ENCODE results near the gene UBQLN2.
"Not testable (repeated sequence)": the region's sequence is repeated elsewhere in the genome, so short reads cannot be mapped to it uniquely, and the experiment has no call there.

UBQLN2 gene

DNA sequence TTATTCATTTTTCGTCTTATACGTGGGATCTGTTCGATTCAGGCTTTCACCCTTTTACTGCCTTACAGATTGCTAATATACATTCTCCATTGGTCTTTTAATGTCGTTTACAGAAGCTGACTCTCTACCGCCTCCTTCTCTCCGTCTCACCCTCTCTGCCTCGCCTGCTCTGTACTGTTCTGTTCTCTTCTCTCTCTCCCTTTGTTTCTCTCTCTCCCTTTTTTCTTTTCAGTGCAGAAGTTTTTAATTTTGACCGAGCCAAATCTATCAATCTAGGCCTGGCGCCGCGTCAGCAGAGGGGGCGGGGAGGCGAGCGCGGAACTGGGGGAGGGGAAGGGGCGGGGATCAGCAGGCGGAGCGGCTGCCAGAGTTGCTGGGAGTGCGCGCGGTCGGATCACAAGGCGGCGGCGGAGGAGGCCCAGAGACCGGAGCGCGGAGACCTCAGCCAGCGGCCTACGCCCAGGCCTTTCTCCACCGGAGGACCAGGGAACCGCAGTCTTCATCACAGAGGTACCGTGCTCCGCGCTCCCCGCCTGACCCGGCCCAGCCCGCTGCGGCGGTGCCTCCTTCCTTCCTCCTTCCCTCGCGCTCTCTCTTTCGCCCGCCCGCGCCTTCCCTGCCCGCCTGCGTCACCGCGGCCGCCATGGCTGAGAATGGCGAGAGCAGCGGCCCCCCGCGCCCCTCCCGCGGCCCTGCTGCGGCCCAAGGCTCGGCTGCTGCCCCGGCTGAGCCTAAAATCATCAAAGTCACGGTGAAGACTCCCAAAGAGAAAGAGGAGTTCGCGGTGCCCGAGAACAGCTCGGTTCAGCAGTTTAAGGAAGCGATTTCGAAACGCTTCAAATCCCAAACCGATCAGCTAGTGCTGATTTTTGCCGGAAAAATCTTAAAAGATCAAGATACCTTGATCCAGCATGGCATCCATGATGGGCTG is at the start of gene UBQLN2:
UBQLN2 (plus strand) TSS at position 397 of the 931 bp plus-strand sequence; CDS start at position 644, 247 bp downstream.
- peak within 1 kb of the TSS; percentile 89 for H3K9ac ChIP-seq (ENCODE audit: low read depth in 1 of 2, low read length in 2 of 2)
- peaks cover 0 to 2% of the 10 kb centered on the region in 2 donors for H3K4me1 ChIP-seq (ENCODE audit: control insufficient read depth in 2 of 2, insufficient read depth in 2 of 2, low read length in 2 of 2)
- H3K36me3 ChIP-seq (ENCODE audit: control insufficient read depth in 2 of 2, insufficient read depth in 2 of 2, low read length in 2 of 2): no peaks in the 10 kb centered on the region
- no peaks in the 10 kb centered on the region for H3K9me3 ChIP-seq (ENCODE audit: control insufficient read depth in 2 of 2, low read length in 2 of 2)
- peaks cover 0 to 3% of the 10 kb centered on the region in 2 donors for H3K27me3 ChIP-seq (ENCODE audit: control insufficient read depth in 2 of 2, insufficient read depth in 2 of 2, low read length in 2 of 2)
- H3K27ac ChIP-seq (ENCODE audit: low read depth in 2 of 2, low read length in 2 of 2): peak within 1 kb of the TSS; percentile 92 to 94
- H3K4me3 ChIP-seq (ENCODE audit: low read length in 2 of 2): peak within 1 kb of the TSS; percentile 85 to 92

DNA sequence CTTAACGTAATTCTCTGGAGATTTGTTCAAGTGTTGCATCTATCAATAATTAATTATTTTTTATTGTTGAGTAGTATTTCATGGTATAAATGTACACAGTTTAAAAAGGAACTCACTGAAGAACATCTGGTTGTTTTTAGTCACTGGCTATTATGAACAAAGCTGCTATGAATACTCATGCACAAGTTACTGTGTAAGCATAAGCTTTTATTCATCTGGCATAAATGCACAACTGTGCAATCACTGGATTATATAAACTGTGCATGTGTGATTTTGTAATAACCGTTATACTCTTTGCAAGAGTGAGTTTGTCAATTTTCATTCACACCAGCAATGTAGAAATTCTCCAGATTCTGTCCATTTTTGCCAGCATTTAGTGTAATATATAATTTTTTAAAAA is 43.8 kb upstream of the UBQLN2 start:
- Histone ChIP-seq H3K27ac (ENCODE audit: low read depth in 2 of 2, low read length in 2 of 2) (no peak overlapping the region), H3K4me1 (ENCODE audit: control insufficient read depth in 2 of 2, insufficient read depth in 2 of 2, low read length in 2 of 2) (no peaks in the 10 kb centered on the region), H3K9me3 (ENCODE audit: control insufficient read depth in 2 of 2, low read length in 2 of 2) (no peaks in the 10 kb centered on the region), H3K9ac (ENCODE audit: low read depth in 1 of 2, low read length in 2 of 2) (no peak overlapping the region), H3K4me3 (ENCODE audit: low read length in 2 of 2) (no peak overlapping the region), H3K27me3 (ENCODE audit: control insufficient read depth in 2 of 2, insufficient read depth in 2 of 2, low read length in 2 of 2) (no peaks in the 10 kb centered on the region), H3K36me3 (ENCODE audit: control insufficient read depth in 2 of 2, insufficient read depth in 2 of 2, low read length in 2 of 2) (no peaks in the 10 kb centered on the region)

GRCh38 chrX:56529482-56530007 is 33.9 kb upstream of the UBQLN2 start:
- H3K27me3 ChIP-seq (ENCODE audit: control insufficient read depth in 2 of 2, insufficient read depth in 2 of 2, low read length in 2 of 2); H3K36me3 ChIP-seq (ENCODE audit: control insufficient read depth in 2 of 2, insufficient read depth in 2 of 2, low read length in 2 of 2); H3K9ac ChIP-seq (ENCODE audit: low read depth in 1 of 2, low read length in 2 of 2); H3K4me3 ChIP-seq (ENCODE audit: low read length in 2 of 2); H3K4me1 ChIP-seq (ENCODE audit: control insufficient read depth in 2 of 2, insufficient read depth in 2 of 2, low read length in 2 of 2); H3K27ac ChIP-seq (ENCODE audit: low read depth in 2 of 2, low read length in 2 of 2); H3K9me3 ChIP-seq (ENCODE audit: control insufficient read depth in 2 of 2, low read length in 2 of 2): not testable (repeated sequence)

- no peak overlapping the region for H3K4me3 ChIP-seq (ENCODE audit: low read length in 2 of 2)
These were observed 33.4 kb upstream of the UBQLN2 start for GRCh38 chrX:56530011-56530410.

GRCh38 chrX:56550667-56551066 is 12.8 kb upstream of the UBQLN2 start:
- Histone ChIP-seq H3K9ac (ENCODE audit: low read depth in 1 of 2, low read length in 2 of 2) (no peak overlapping the region), H3K4me3 (ENCODE audit: low read length in 2 of 2) (no peak overlapping the region), H3K27me3 (ENCODE audit: control insufficient read depth in 2 of 2, insufficient read depth in 2 of 2, low read length in 2 of 2) (peaks cover 0 to 2% of the 10 kb centered on the region in 2 donors), H3K9me3 (ENCODE audit: control insufficient read depth in 2 of 2, low read length in 2 of 2) (peaks cover 0 to 3% of the 10 kb centered on the region in 2 donors), H3K4me1 (ENCODE audit: control insufficient read depth in 2 of 2, insufficient read depth in 2 of 2, low read length in 2 of 2) (no peaks in the 10 kb centered on the region), H3K36me3 (ENCODE audit: control insufficient read depth in 2 of 2, insufficient read depth in 2 of 2, low read length in 2 of 2) (no peaks in the 10 kb centered on the region), H3K27ac (ENCODE audit: low read depth in 2 of 2, low read length in 2 of 2) (no peak overlapping the region)

More at GRCh38 chrX:56530011-56530410, 33.4 kb upstream of the UBQLN2 start:
- Histone ChIP-seq H3K4me1 (ENCODE audit: control insufficient read depth in 2 of 2, insufficient read depth in 2 of 2, low read length in 2 of 2) (no peaks in the 10 kb centered on the region), H3K9ac (ENCODE audit: low read depth in 1 of 2, low read length in 2 of 2) (no peak overlapping the region), H3K36me3 (ENCODE audit: control insufficient read depth in 2 of 2, insufficient read depth in 2 of 2, low read length in 2 of 2) (no peaks in the 10 kb centered on the region), H3K27me3 (ENCODE audit: control insufficient read depth in 2 of 2, insufficient read depth in 2 of 2, low read length in 2 of 2) (no peaks in the 10 kb centered on the region), H3K9me3 (ENCODE audit: control insufficient read depth in 2 of 2, low read length in 2 of 2) (no peaks in the 10 kb centered on the region), H3K27ac (ENCODE audit: low read depth in 2 of 2, low read length in 2 of 2) (no peak overlapping the region)

GRCh38 chrX:56554870-56555269 is 8.6 kb upstream of the UBQLN2 start:
- Histone ChIP-seq H3K9ac (ENCODE audit: low read depth in 1 of 2, low read length in 2 of 2) (no peak overlapping the region), H3K4me3 (ENCODE audit: low read length in 2 of 2) (no peak overlapping the region), H3K27me3 (ENCODE audit: control insufficient read depth in 2 of 2, insufficient read depth in 2 of 2, low read length in 2 of 2) (peaks cover 0 to 2% of the 10 kb centered on the region in 2 donors), H3K27ac (ENCODE audit: low read depth in 2 of 2, low read length in 2 of 2) (no peak overlapping the region), H3K4me1 (ENCODE audit: control insufficient read depth in 2 of 2, insufficient read depth in 2 of 2, low read length in 2 of 2) (no peaks in the 10 kb centered on the region), H3K9me3 (ENCODE audit: control insufficient read depth in 2 of 2, low read length in 2 of 2) (no peaks in the 10 kb centered on the region), H3K36me3 (ENCODE audit: control insufficient read depth in 2 of 2, insufficient read depth in 2 of 2, low read length in 2 of 2) (no peaks in the 10 kb centered on the region)

DNA sequence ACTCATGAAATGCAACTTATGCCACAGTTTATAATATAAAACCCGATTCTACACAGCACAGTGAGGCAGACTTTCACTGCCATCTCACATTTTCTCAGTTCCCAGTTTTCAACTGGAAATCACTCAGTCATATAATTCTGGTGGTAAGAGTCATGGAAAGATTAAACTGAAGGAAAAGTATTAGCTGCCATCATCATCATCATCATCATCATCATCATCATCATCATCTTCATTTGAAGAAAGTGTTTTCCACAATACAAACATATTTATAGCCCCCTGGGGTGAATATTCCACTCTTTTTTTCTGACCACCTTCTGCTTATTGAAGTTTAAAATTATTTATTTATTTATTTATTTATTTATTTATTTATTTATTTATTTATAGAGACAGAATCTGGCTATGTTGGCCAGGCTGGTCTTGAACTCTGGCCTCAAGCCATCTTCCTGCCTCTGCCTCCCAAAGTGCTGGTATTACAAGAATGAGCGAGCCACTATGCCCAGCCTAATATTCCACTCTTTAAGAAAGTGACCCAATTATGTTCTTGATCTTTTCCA is 6.0 kb upstream of the UBQLN2 start:
- Histone ChIP-seq H3K9ac (ENCODE audit: low read depth in 1 of 2, low read length in 2 of 2) (no peak overlapping the region), H3K36me3 (ENCODE audit: control insufficient read depth in 2 of 2, insufficient read depth in 2 of 2, low read length in 2 of 2) (no peaks in the 10 kb centered on the region), H3K27me3 (ENCODE audit: control insufficient read depth in 2 of 2, insufficient read depth in 2 of 2, low read length in 2 of 2) (peaks cover 0 to 2% of the 10 kb centered on the region in 2 donors), H3K4me1 (ENCODE audit: control insufficient read depth in 2 of 2, insufficient read depth in 2 of 2, low read length in 2 of 2) (no peaks in the 10 kb centered on the region), H3K4me3 (ENCODE audit: low read length in 2 of 2) (no peak overlapping the region), H3K27ac (ENCODE audit: low read depth in 2 of 2, low read length in 2 of 2) (no peak overlapping the region), H3K9me3 (ENCODE audit: control insufficient read depth in 2 of 2, low read length in 2 of 2) (no peaks in the 10 kb centered on the region)

- H3K9me3 ChIP-seq (ENCODE audit: control insufficient read depth in 2 of 2, low read length in 2 of 2): no peaks in the 10 kb centered on the region
- peak overlapping the region; percentile 92 to 94 for H3K27ac ChIP-seq (ENCODE audit: low read depth in 2 of 2, low read length in 2 of 2)
- H3K27me3 ChIP-seq (ENCODE audit: control insufficient read depth in 2 of 2, insufficient read depth in 2 of 2, low read length in 2 of 2): peaks cover 0 to 3% of the 10 kb centered on the region in 2 donors
- H3K4me3 ChIP-seq (ENCODE audit: low read length in 2 of 2): peak overlapping the region; percentile 85 to 92
- peaks cover 0 to 2% of the 10 kb centered on the region in 2 donors for H3K4me1 ChIP-seq (ENCODE audit: control insufficient read depth in 2 of 2, insufficient read depth in 2 of 2, low read length in 2 of 2)
- no peaks in the 10 kb centered on the region for H3K36me3 ChIP-seq (ENCODE audit: control insufficient read depth in 2 of 2, insufficient read depth in 2 of 2, low read length in 2 of 2)
- peak overlapping the region; percentile 89 for H3K9ac ChIP-seq (ENCODE audit: low read depth in 1 of 2, low read length in 2 of 2)
These were observed 898 bp downstream of the UBQLN2 start for GRCh38 chrX:56564164-56564885.

GRCh38 chrX:56564921-56565840 is 1.8 kb downstream of the UBQLN2 start:
- Histone ChIP-seq H3K4me1 (ENCODE audit: control insufficient read depth in 2 of 2, insufficient read depth in 2 of 2, low read length in 2 of 2) (peaks cover 0 to 2% of the 10 kb centered on the region in 2 donors), H3K36me3 (ENCODE audit: control insufficient read depth in 2 of 2, insufficient read depth in 2 of 2, low read length in 2 of 2) (peaks cover 0 to 2% of the 10 kb centered on the region in 2 donors), H3K27me3 (ENCODE audit: control insufficient read depth in 2 of 2, insufficient read depth in 2 of 2, low read length in 2 of 2) (peaks cover 0 to 3% of the 10 kb centered on the region in 2 donors), H3K9ac (ENCODE audit: low read depth in 1 of 2, low read length in 2 of 2) (peak overlapping the region; percentile 89), H3K4me3 (ENCODE audit: low read length in 2 of 2) (peak overlapping the region; percentile 85 to 92), H3K27ac (ENCODE audit: low read depth in 2 of 2, low read length in 2 of 2) (peak overlapping the region in 1 of 2 donors; percentile 92), H3K9me3 (ENCODE audit: control insufficient read depth in 2 of 2, low read length in 2 of 2) (no peaks in the 10 kb centered on the region)
